RPMI8226 (cell line): Measurements from ENCODE around the gene PKP1.
A peak's percentile ranks its signal among the peaks of the same experiment; 100 is the strongest.
"Not testable (repeated sequence)": the region's sequence is repeated elsewhere in the genome, so short reads cannot be mapped to it uniquely, and the experiment has no call there.

Experiments used
- DNase-seq: peaks from one replicate; pipeline ENCODE4 v3.0.0-alpha.2; 2015

The PKP1 gene

GRCh38 chr1:201282931-201283829 lies at the start of gene PKP1:
Gene PKP1 (plus strand): TSS chr1:201283506. CDS start chr1:201283703, 197 bp downstream.
- no peak for DNase-seq

DNA sequence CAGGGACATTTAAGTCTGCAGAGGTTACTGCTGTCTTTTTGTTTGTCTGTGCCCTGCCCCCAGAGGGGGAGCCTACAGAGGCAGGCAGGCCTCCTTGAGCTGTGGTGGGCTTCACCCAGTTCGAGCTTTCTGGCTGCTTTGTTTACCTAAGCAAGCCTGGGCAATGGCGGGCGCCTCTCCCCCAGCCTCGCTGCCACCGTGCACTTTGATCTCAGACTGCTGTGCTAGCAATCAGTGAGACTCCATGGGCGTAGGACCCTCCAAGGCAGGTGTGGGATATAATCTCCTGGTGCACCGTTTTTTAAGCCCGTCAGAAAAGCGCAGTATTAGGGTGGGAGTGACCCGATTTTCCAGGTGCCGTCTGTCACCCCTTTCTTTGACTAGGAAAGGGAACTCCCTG lies 43.7 kb upstream of the PKP1 start:
- not testable (repeated sequence) for DNase-seq

GRCh38 chr1:201240171-201240570 lies 43.1 kb upstream of the PKP1 start:
- no peak for DNase-seq

DNA sequence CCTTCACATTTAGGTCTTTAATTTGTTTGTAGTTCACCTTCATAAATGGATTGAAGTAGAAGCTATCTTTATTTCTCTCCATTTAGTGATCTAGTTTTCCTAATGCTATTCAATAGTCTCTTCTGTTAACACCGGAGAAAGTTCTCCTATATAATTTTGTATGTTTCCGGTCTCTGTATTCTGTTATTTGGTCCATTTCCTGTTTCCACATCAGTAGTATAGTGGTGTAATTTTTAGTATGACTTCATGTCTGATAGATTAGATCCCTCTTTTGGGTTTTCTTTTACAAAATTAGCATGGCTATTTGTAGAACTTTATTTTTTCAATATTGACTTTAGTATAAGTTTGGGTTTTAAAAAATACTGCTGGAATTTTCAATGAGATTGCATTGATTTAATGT lies 41.6 kb upstream of the PKP1 start:
- DNase-seq, result no peak

DNA sequence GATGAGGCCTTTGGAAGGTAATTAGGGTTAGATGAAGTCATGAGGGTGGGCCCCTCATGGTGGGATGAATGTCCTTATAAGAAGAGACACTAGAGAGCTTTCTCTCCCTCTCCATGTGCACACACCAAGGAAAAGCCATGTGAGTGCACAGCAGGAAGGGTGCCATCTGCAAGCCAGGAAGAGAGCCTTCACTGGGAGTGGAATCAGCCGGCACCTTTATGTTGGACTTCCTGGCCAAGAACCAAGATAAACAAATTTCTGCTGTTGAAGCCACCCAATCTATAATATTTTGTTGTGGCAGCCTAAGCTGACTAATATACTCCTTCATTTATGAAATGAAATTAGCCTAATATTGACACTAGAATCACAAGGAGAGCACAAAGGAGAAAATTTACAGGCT lies 38.2 kb upstream of the PKP1 start:
- no peak for DNase-seq

GRCh38 chr1:201248721-201249559 lies 34.4 kb upstream of the PKP1 start:
- no peak for DNase-seq

- peak; percentile 66 for DNase-seq
Observed at GRCh38 chr1:201250326-201251011, 32.8 kb upstream of the PKP1 start.

- DNase-seq, result no peak
Observed at GRCh38 chr1:201251411-201251810, 31.9 kb upstream of the PKP1 start.

DNA sequence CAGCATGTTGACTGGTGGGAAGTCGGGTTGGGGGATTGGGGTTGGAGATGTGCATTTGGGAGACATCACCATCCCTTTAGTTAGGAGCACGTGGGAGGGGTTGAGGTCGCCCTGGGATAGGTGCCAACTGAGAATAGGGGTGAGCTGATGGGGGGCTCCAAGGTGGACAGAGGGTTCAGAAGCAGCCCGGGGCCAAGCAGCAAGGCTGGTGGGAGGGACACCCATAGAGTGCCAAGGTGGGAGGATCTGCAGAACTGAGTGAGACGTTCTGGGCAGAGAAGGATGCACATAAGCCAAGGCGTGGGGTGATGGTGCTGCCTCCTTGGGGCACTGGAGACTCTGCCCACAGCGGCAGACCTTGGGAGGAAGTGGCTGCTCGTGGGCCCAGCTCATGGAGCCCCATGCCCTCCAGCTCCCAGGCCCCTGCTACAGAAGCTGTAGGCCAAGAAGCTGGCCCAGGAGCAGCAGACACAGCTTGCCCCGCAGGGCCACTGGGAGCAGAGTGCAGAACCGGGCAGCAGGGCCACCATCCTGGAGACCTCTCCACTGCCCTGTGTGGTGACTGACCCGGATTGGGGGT lies 31.4 kb upstream of the PKP1 start:
- DNase-seq, result no peak

- no peak for DNase-seq
Observed at GRCh38 chr1:201252944-201253371, 30.3 kb upstream of the PKP1 start.

- no peak for DNase-seq
Observed at GRCh38 chr1:201253411-201253810, 29.9 kb upstream of the PKP1 start.

GRCh38 chr1:201253906-201254624 lies 29.2 kb upstream of the PKP1 start:
- DNase-seq, result no peak

DNA sequence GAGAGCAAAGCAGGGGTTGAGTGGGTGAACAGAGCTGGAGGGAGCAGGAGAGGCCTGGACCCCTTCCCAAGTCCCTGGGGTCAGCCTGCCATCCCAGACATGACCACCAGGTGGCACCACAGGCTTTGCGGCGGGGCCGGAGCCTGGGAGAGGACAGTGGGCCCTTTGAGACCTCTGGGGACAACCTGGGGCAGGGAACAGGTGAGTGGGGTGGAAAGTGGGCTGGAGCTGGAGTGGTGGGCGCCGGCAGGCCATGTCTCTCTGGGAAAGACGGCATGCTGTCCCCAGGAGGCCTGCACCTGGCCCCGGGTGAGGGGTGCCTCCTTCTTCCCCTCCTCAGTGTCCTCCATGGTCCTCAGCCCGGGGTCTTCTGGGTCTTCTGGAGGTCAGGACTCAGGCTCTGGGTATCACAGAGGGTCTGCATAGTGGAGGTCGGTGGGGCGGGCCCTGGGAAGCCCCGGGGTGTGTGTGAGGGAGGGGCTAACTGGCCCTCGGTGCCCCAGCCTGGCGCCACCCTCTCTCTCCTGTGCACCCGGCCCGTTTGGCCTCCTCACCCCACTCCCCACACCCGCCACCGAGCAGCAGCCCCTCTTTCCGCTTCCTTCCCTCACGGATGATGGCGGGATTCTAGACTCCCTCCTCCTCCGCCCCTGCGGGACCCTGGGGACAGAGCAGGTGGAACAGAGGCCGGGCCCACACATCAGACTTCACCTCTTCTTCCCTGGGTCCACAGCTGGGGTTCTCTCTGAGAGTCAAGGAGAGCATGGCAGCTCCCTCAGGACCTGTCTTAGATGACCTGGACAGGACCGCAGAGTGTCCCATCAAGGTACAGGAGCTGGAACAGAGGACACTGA lies 28.5 kb upstream of the PKP1 start:
- DNase-seq, result peak; percentile 61

GRCh38 chr1:201255479-201256362 lies 27.6 kb upstream of the PKP1 start:
- DNase-seq, result no peak

GRCh38 chr1:201258132-201258531 lies 25.2 kb upstream of the PKP1 start:
- DNase-seq, result not testable (repeated sequence)

DNA sequence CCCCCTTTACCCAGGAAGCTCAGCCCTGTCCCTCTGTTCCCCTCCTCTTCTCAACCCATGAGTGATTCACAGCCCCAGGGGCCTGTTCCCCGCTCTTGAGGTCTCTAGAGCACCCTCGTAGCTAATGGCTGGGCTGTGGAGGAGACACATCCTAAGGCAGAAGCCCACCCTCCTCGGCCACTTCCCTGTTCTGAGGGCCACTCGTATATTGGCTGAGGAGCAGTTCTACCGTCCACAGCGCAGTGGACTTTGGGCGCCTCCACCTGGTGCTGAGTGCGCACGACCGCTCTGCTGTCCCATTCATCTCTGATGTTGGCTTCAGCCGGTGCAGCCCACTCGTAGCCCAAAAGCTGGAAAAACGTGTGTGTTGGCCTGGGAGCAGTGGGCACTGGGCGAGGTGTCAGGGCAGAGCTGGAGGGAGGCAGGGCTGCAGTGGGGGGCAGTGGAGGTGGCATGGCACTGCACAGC lies 24.5 kb upstream of the PKP1 start:
- DNase-seq, result no peak

- DNase-seq, result no peak
Observed at GRCh38 chr1:201259476-201260235, 23.6 kb upstream of the PKP1 start.

- no peak for DNase-seq
Observed at GRCh38 chr1:201260236-201260590, 23.1 kb upstream of the PKP1 start.

- no peak for DNase-seq
Observed at GRCh38 chr1:201260648-201261311, 22.5 kb upstream of the PKP1 start.
